ENCODE data around the gene VAV2.

The VAV2 gene

DNA sequence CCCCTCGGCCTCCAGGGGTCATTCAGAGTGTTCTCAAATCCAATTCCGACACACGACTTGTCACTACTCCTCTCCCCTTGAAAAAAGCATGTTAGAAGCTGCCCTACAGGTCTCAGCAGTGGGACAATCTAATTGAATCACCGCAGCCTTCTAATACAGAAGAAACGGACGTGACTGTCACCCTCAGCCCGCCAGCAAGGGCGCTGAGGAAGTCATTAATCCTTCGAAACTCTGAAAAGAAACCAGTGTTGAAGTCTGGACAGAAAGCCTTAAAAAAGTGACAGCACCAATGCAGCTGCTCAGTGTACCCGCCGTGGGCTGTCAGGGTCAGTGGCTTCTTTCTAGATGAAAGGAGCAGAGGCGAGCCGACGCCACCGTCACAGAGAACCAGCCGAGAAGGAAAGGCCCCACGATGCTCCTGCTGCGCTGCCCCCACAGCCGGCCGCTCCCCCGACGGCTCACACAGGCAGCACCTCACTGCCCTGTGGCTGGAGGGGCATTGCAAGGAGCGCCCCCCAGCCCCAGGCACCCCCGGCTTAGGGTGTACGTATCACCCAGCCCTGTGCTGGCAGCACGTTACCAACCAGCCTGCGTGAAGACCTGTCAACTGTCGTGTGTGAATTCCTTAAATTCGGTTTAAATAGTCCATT lies 38.8 kb upstream of the VAV2 start (continued):
- no peak for TF ChIP-seq ARNTL (CRISPR knock-in tag; IDR thresholded peaks at IDR 0.05; ENCODE audit: borderline replicate concordance, low read depth)
- no peak for TF ChIP-seq ZFP30 (CRISPR knock-in tag; IDR thresholded peaks at IDR 0.05)

DNA sequence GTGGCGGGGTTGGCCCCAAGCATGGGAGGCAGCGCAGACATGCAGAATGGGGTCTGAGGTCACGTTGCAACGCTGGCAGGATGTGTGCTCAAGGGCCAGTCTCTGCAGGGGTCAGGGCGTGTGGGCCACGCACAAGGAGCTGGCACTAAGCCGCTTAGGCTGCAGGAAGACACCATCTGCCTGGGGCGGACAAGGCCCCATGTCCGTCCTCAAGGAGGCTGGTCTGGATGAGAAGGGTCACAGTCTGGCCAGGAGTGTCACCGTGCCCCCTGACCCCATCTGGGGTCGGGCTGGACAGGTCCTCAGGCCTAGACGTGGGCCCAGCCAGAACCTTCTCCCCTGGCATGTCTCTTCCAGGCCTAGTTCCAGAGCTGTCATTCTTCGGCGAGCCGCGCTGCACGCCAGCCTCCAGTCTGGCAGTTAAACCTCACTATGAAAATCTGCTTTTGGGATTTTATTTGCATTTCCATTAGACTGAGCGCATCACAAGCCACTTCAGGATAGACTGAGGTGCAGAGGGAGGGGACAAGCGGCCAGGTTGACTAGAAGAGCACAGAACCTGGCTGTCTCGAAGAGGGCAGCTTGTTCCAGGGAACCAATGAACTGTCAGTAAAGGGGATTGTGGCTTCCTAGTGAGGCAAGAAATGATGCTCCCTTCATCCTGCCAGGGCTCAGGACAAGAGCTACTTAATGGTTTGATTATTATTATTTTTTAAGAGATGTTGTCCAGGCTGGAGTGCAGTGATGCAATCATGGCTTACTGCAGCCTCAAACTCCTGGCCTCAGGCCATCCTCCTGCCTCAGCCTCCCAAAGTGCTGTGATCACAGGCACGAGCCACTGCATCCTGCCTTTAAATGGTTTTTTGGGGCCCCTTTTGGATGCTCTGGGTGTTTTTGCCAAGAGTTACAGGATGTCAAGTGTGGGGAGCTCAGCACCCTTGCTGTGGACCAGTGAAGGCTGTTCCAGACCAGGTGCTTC lies 37.4 kb upstream of the VAV2 start:
- no peak for ATAC-seq
- TF ChIP-seq ISL1 (CRISPR knock-in tag; IDR thresholded peaks at IDR 0.05) (no peak), GLIS3 (CRISPR knock-in tag; IDR thresholded peaks at IDR 0.05) (no peak), OSR1 (CRISPR knock-in tag; IDR thresholded peaks at IDR 0.05) (no peak), PPARA (CRISPR knock-in tag; IDR thresholded peaks at IDR 0.05; ENCODE audit: borderline replicate concordance) (no peak)
- TF ChIP-seq, protein P1, sequence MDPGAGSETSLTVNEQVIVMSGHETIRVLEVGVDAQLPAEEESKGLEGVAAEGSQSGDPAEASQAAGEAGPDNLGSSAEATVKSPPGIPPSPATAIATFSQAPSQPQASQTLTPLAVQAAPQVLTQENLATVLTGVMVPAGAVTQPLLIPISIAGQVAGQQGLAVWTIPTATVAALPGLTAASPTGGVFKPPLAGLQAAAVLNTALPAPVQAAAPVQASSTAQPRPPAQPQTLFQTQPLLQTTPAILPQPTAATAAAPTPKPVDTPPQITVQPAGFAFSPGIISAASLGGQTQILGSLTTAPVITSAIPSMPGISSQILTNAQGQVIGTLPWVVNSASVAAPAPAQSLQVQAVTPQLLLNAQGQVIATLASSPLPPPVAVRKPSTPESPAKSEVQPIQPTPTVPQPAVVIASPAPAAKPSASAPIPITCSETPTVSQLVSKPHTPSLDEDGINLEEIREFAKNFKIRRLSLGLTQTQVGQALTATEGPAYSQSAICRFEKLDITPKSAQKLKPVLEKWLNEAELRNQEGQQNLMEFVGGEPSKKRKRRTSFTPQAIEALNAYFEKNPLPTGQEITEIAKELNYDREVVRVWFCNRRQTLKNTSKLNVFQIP (CRISPR knock-in tag; IDR thresholded peaks at IDR 0.05; ENCODE audit: borderline replicate concordance, low read depth), result no peak

DNA sequence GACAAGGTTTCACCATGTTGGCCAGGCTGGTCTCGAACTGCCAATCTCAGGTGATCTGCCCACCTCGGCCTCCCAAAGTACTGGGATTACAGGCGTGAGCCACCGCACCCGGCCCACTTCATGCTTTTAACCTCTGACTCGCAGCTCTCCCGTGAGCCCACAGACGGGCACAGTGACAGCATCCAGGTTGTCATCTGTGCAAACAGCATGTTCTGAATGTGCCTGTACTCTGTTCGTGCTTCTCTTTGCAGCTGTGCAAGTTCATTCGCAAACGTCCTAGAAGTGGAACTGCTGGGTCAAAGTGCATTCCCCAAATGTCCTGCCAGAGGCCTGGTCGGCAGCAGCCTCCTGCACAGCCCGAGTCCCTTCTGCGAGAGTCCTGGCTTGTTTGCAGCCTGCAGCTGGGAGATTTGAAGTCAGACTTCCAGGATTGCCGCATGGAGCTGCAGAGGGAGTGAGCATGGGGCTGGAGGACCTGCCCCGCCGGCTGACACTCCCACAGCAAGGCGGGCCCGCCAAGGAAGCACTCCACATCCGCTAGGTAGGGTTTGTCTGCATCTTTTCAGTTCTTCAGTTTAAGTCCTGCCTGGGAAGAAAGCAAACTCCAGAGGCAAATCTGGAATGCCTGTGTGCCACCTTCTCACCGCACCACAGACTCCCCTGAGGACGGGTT lies 36.6 kb upstream of the VAV2 start:
- no peak for ATAC-seq
- TF ChIP-seq ZFP3 (CRISPR knock-in tag; IDR thresholded peaks at IDR 0.05), result no peak
- no peak for TF ChIP-seq PPARA (CRISPR knock-in tag; IDR thresholded peaks at IDR 0.05; ENCODE audit: borderline replicate concordance)
- TF ChIP-seq, protein P2, sequence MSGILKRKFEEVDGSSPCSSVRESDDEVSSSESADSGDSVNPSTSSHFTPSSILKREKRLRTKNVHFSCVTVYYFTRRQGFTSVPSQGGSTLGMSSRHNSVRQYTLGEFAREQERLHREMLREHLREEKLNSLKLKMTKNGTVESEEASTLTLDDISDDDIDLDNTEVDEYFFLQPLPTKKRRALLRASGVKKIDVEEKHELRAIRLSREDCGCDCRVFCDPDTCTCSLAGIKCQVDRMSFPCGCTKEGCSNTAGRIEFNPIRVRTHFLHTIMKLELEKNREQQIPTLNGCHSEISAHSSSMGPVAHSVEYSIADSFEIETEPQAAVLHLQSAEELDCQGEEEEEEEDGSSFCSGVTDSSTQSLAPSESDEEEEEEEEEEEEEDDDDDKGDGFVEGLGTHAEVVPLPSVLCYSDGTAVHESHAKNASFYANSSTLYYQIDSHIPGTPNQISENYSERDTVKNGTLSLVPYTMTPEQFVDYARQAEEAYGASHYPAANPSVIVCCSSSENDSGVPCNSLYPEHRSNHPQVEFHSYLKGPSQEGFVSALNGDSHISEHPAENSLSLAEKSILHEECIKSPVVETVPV (CRISPR knock-in tag; IDR thresholded peaks at IDR 0.05), result no peak
- TF ChIP-seq RARB (CRISPR knock-in tag; IDR thresholded peaks at IDR 0.05), result no peak
- TF ChIP-seq, protein P1 (CRISPR knock-in tag; IDR thresholded peaks at IDR 0.05; ENCODE audit: borderline replicate concordance, low read depth), result no peak
- TF ChIP-seq, protein P3, sequence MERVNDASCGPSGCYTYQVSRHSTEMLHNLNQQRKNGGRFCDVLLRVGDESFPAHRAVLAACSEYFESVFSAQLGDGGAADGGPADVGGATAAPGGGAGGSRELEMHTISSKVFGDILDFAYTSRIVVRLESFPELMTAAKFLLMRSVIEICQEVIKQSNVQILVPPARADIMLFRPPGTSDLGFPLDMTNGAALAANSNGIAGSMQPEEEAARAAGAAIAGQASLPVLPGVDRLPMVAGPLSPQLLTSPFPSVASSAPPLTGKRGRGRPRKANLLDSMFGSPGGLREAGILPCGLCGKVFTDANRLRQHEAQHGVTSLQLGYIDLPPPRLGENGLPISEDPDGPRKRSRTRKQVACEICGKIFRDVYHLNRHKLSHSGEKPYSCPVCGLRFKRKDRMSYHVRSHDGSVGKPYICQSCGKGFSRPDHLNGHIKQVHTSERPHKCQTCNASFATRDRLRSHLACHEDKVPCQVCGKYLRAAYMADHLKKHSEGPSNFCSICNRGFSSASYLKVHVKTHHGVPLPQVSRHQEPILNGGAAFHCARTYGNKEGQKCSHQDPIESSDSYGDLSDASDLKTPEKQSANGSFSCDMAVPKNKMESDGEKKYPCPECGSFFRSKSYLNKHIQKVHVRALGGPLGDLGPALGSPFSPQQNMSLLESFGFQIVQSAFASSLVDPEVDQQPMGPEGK (CRISPR knock-in tag; IDR thresholded peaks at IDR 0.05; ENCODE audit: borderline replicate concordance), result no peak
- TF ChIP-seq OSR1 (CRISPR knock-in tag; IDR thresholded peaks at IDR 0.05), result no peak
- TF ChIP-seq ZNF565 (CRISPR knock-in tag; conservative IDR thresholded peaks at IDR 0.05; ENCODE audit: low read depth), result no peak
- TF ChIP-seq TOX (CRISPR knock-in tag; IDR thresholded peaks at IDR 0.05; ENCODE audit: borderline replicate concordance), result no peak
- TF ChIP-seq CSDC2 (CRISPR knock-in tag; IDR thresholded peaks at IDR 0.05), result no peak
- TF ChIP-seq, protein P4, sequence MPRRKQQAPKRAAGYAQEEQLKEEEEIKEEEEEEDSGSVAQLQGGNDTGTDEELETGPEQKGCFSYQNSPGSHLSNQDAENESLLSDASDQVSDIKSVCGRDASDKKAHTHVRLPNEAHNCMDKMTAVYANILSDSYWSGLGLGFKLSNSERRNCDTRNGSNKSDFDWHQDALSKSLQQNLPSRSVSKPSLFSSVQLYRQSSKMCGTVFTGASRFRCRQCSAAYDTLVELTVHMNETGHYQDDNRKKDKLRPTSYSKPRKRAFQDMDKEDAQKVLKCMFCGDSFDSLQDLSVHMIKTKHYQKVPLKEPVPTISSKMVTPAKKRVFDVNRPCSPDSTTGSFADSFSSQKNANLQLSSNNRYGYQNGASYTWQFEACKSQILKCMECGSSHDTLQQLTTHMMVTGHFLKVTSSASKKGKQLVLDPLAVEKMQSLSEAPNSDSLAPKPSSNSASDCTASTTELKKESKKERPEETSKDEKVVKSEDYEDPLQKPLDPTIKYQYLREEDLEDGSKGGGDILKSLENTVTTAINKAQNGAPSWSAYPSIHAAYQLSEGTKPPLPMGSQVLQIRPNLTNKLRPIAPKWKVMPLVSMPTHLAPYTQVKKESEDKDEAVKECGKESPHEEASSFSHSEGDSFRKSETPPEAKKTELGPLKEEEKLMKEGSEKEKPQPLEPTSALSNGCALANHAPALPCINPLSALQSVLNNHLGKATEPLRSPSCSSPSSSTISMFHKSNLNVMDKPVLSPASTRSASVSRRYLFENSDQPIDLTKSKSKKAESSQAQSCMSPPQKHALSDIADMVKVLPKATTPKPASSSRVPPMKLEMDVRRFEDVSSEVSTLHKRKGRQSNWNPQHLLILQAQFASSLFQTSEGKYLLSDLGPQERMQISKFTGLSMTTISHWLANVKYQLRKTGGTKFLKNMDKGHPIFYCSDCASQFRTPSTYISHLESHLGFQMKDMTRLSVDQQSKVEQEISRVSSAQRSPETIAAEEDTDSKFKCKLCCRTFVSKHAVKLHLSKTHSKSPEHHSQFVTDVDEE (CRISPR knock-in tag; IDR thresholded peaks at IDR 0.05), result no peak
- TF ChIP-seq ARNTL (CRISPR knock-in tag; IDR thresholded peaks at IDR 0.05; ENCODE audit: borderline replicate concordance, low read depth), result no peak
- no peak for TF ChIP-seq BACH2 (CRISPR knock-in tag; IDR thresholded peaks at IDR 0.05; ENCODE audit: borderline replicate concordance)
- TF ChIP-seq GLIS3 (CRISPR knock-in tag; IDR thresholded peaks at IDR 0.05), result no peak
- TF ChIP-seq ISL1 (CRISPR knock-in tag; IDR thresholded peaks at IDR 0.05), result no peak
- TF ChIP-seq, protein P5, sequence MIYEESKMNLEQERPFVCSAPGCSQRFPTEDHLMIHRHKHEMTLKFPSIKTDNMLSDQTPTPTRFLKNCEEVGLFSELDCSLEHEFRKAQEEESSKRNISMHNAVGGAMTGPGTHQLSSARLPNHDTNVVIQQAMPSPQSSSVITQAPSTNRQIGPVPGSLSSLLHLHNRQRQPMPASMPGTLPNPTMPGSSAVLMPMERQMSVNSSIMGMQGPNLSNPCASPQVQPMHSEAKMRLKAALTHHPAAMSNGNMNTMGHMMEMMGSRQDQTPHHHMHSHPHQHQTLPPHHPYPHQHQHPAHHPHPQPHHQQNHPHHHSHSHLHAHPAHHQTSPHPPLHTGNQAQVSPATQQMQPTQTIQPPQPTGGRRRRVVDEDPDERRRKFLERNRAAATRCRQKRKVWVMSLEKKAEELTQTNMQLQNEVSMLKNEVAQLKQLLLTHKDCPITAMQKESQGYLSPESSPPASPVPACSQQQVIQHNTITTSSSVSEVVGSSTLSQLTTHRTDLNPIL (CRISPR knock-in tag; IDR thresholded peaks at IDR 0.05; ENCODE audit: low read depth), result no peak
